ENCODE results near the gene ACTR1B. TPM values are rescaled to one million over a fixed set of nuclear protein-coding genes. Genes with fewer than 3 reads are reported as not detected.

ACTR1B gene
- total RNA-seq, 1 experiment from 2014 or later, result 33.8 TPM

- H3K4me2 ChIP-seq (ENCODE audit: insufficient read depth, insufficient read length, low read length), result no peak overlapping the region
- H3K9ac ChIP-seq (ENCODE audit: extremely low read depth, insufficient read length, low read length), result no peak overlapping the region
- no peak overlapping the region for H3K27ac ChIP-seq (ENCODE audit: insufficient read length, low read depth, low read length)
- no peak overlapping the region for H2BK20ac ChIP-seq (ENCODE audit: low read depth, low read length, poor library complexity, severe bottlenecking)
- no peaks in the 10 kb centered on the region for H3K27me3 ChIP-seq (ENCODE audit: insufficient read depth, low read length)
- no peak for DNase-seq
- peaks cover 4% of the 10 kb centered on the region for H3K79me1 ChIP-seq (ENCODE audit: insufficient read depth, low read depth, low read length, poor library complexity, severe bottlenecking)
- H2AK5ac ChIP-seq (ENCODE audit: insufficient read length, low read length), result no peak overlapping the region
- no peak overlapping the region for H4K91ac ChIP-seq (ENCODE audit: insufficient read length, low read depth, low read length)
- Mint-ChIP-seq H3K4me3 (no peak overlapping the region), H3K36me3 (ENCODE audit: insufficient read depth in 1 of 3, low read depth in 3 of 3) (peaks cover 31 to 47% (median 38%) of the 10 kb centered on the region in 3 experiments; a peak in 6 of 7 replicates), H3K4me1 (peaks cover 14 to 19% of the 10 kb centered on the region in 2 experiments), H3K27ac (no peak overlapping the region), H3K27me3 (ENCODE audit: low read depth) (peaks cover 1% of the 10 kb centered on the region; the same call in 1 of the 2 replicates), H3K9me3 (peaks cover 0 to 4% of the 10 kb centered on the region in 2 experiments; a peak in 4 of 5 replicates)
- no CpG with 5 or more reads among the region's 29 CpGs for WGBS (ENCODE audit: extremely low coverage, insufficient read length, low lambda C conversion rate)
- H3T11ph ChIP-seq (ENCODE audit: low read length), result no peak overlapping the region
- H4K20me1 ChIP-seq (ENCODE audit: control insufficient read depth, insufficient read depth, insufficient read length), result no peaks in the 10 kb centered on the region
- no peak overlapping the region for H2BK15ac ChIP-seq (ENCODE audit: low read depth, low read length)
- H3K79me2 ChIP-seq (ENCODE audit: insufficient read depth, low read length), result peaks cover 4% of the 10 kb centered on the region; the same call in 1 of the 2 replicates
- no peak overlapping the region for H3K56ac ChIP-seq (ENCODE audit: insufficient read length, low read depth, low read length)
- no peak overlapping the region for H2AFZ ChIP-seq (ENCODE audit: low read length)
- no peak overlapping the region for H3K18ac ChIP-seq (ENCODE audit: insufficient read length, low read depth, low read length)
- no peak overlapping the region for H2BK120ac ChIP-seq (ENCODE audit: low read depth, low read length, poor library complexity, severe bottlenecking)
- no peak overlapping the region for H3K14ac ChIP-seq (ENCODE audit: insufficient read depth, low read length)
- no peak overlapping the region for H3K23ac ChIP-seq (ENCODE audit: insufficient read length, low read depth, low read length)
- no peak overlapping the region for H3K4ac ChIP-seq (ENCODE audit: low read depth, low read length)
- no peak overlapping the region for H2BK12ac ChIP-seq (ENCODE audit: insufficient read length, low read depth, low read length)
- H2BK5ac ChIP-seq (ENCODE audit: insufficient read length, low read length), result no peak overlapping the region
- H4K5ac ChIP-seq (ENCODE audit: insufficient read length, low read depth, low read length), result no peak overlapping the region
- H4K8ac ChIP-seq (replicated peaks; ENCODE audit: insufficient read length, low read depth, low read length), result no peak overlapping the region
- H3K23me2 ChIP-seq (ENCODE audit: insufficient read length, low read depth, low read length, poor library complexity, severe bottlenecking), result peaks cover 12% of the 10 kb centered on the region
- TF ChIP-seq CTCF (conservative IDR thresholded peaks at IDR 0.05), result no peak
- H3K4me1 ChIP-seq (ENCODE audit: insufficient read depth, low read length), result no peaks in the 10 kb centered on the region; the same call in 1 of the 2 replicates
- H3K9me3 ChIP-seq (ENCODE audit: control insufficient read depth, low read depth, low read length), result peaks cover under 1% of the 10 kb centered on the region
Observed at GRCh38 chr2:97659256-97660043, 4.4 kb downstream of the ACTR1B start.
